ENCODE results near the gene AKT3. TPM values are rescaled to one million over a fixed set of nuclear protein-coding genes. Genes with fewer than 3 reads are reported as not detected.
"Not testable (repeated sequence)": the region's sequence is repeated elsewhere in the genome, so short reads cannot be mapped to it uniquely, and the experiment has no call there.

The AKT3 gene
- total RNA-seq = 55.8 TPM
- long read RNA-seq, partial matches to known transcripts = 0 of 11 reads
- long read RNA-seq, other reads (novel, unspliced or antisense) = 11 of 11 reads

- no peak for DNase-seq (ENCODE audit: low spot score)
These were observed at the start of gene AKT3 for GRCh38 chr1:243850202-243850451. Gene AKT3, minus strand, starts transcription at chr1:243850243. Its CDS starts 7,073 bp downstream, at chr1:243843170.

GRCh38 chr1:243898278-243898677, 48.2 kb upstream of the AKT3 start:
- DNase-seq (ENCODE audit: low spot score) = no peak

- DNase-seq (ENCODE audit: low spot score) = no peak
These were observed 46.3 kb upstream of the AKT3 start for GRCh38 chr1:243896313-243896712.

DNA sequence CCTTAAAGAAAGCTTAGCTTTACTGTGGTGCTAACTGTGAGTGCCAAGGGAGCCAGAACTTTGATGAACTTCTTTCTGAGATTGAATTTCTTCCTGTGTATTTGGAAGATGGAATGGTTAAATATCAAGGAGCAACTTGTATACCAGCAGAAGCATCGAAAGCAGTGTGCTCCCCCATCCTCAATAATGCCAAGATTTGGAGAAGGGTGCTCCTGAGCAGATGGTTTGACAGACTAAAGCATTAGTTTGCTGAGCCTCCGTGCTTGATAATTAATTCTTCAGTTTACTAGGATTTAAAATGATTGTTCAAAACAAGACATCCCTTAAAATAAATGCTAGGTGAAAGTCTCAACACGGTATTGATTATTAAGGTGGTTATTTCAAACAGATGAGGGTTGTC, 42.4 kb upstream of the AKT3 start:
- no peak for DNase-seq (ENCODE audit: low spot score)

GRCh38 chr1:243890576-243890975, 40.5 kb upstream of the AKT3 start:
- no peak for DNase-seq (ENCODE audit: low spot score)

GRCh38 chr1:243885806-243886205, 35.8 kb upstream of the AKT3 start:
- DNase-seq (ENCODE audit: low spot score) = no peak

GRCh38 chr1:243884603-243885002, 34.6 kb upstream of the AKT3 start:
- no peak for DNase-seq (ENCODE audit: low spot score)

DNA sequence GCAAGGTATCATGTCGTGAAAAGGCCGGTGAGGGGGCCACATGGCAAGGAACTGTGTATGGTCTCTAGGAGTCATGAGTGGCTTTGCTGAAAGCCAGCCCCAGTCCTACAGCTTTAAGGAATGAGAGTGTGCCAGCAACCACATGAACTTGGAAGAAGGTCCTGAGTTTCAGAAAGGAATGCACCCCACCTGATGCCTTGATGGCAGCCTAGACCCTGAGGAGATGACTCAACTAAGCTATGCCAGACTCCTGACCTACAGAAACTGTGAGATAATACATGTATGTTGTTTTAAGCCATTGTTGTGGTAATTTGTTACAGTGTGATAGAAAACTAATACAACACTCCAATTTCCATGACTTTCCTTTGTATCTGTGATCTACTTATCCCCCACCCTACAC, 33.5 kb upstream of the AKT3 start:
- DNase-seq (ENCODE audit: low spot score) = no peak

DNA sequence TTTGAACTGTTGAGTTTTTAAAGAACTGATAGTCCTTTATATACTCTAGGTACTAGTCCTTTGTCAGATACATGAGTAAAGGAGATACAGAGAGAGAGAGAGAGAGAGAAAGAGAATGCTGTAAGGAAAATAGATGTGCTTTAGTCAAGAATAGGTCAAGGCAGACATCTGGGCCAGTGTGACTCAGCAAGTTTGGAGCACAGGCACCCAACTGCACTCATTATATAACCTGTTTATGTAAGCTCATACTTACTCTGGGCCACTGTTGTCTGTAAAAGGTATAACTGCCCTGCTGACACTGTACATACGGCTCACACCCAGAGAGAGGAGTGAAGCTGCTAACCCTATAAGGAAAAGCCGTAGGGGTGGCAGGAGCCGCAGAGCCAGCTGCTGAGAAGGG, 32.2 kb upstream of the AKT3 start:
- no peak for DNase-seq (ENCODE audit: low spot score)

GRCh38 chr1:243877058-243877457, 27.0 kb upstream of the AKT3 start:
- DNase-seq (ENCODE audit: low spot score) = not testable (repeated sequence)

GRCh38 chr1:243855616-243856318, 5.7 kb upstream of the AKT3 start:
- no peak for DNase-seq (ENCODE audit: low spot score)

- DNase-seq (ENCODE audit: low spot score) = no peak
These were observed 1.7 kb upstream of the AKT3 start for GRCh38 chr1:243851765-243852164.

DNA sequence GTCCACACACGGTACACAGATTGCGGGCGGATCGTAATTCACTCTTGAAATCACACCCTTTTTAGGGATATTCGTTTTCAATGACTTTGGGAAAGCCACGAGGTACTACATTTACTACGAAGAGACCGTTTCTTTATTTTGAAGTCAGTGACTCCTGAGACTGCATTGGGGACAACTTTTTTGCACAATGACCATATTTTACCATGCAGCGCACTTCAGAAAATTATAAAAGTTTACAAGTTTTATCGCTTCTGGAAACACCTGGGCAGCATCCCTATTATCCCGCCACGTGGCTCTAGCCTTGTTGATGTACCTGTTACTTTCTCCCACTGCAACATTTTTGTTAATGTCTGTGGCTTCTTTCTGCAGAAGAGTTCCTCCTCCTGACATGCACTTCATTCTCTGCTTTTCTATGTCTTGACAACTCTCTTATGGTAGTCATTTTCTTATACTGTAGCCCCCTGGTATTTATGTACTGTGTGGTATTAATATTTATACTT, 1.3 kb upstream of the AKT3 start:
- DNase-seq (ENCODE audit: low spot score) = no peak

DNA sequence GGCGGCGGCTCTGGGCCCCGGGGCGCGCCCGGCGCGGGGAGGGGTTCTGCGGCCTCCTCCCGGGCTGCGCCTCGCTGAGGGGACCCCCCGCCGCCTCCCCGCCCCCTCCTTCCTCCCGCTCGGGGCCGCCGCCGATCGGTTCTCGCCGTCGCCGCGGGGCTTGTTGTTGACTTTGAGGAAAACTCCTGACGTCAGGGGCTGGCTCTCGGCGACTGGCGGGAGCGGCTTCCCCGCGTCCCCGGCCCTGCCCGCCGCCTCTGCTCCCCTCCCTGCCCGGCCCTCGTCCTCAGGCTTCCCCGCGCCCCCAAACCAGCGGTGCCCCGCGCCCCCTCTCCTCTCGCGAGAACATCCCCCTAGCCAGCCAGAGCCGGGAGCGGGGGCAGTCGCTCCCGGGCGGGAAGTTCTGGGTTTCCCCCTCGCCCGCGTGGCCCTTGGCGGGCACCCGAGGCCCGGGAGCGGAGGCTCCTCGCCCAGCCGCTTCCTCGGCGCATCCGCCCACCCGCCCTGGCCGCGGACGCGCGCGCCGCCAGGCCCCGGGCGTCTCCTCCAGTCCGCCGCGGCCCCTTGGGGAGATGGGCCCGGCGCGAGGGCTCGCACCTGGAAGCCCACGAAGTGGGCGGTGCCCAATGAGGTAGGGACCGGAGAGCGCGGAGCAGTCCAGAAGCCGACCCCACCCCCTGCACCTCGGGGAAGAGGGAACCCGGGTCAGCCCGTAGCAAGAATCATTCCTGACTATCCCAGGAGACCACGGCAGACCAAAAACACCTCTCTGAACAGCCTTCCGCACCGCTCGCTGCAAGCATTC, 611 bp upstream of the AKT3 start:
- peak; percentile 91 for DNase-seq (ENCODE audit: low spot score)

DNA sequence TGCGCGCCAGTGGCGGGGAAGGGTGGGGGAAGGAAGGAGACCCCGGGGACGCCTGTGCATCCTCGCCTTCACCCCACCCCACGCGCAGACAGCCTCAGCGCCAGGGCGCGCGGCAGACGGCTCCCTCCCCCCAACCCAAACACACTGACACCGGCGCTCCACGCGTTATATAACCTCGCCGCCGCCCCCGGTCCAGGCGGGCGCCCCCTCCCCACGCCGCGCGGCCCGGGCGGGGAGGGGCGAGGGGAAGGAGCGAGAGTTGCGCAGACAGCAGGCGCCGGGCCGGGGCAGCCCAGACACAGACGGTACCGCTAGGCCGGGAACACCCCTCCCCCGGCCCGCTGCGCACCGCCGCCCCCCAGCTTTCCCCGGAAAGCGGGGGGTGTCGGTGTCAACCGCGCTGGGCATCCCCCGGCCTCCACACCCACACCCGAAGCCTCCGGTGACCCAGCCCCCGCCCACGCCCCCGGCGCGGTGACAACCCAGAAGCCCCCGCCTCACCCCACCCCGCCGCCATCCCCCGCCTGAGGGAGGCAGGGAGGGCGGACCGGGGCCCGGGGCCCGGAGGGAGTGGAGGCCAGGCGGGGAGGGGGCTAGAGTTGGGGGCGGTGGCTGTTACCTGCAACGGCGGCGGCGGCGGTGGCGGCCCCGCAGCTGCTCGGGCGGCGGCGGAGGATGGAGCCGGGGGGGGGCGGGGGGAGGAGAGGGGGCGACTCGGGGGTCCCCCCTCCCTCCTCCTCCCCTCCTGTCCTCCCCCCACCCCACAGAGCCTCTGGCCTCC, 432 bp downstream of the AKT3 start:
- DNase-seq (ENCODE audit: low spot score) = no peak

DNA sequence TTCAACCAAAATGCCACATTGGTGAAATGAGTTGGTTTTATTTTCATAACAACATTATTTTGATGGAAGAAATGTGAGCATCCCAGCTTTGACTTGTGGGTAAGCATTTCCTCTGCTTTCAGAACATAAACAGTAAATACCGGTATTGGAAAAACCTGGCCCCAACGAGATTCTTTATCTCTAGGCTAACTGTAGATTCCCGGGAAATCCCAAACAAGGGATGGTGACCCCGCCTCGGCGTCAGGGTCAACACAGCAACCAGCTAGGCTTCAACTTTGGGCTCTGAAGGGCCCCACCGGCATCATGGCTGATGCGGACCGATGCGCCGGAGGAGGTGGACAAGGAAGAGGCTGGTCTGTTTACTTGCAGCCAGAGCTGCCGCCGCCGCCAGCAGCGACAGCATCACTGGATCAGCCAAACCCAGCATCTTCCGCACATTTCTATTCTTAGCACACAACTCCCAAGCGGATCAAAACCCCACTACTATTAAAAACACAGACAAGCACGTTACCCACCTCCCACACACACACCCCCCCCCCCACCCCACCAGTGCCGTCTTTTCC, 1.1 kb downstream of the AKT3 start:
- DNase-seq (ENCODE audit: low spot score) = no peak

DNA sequence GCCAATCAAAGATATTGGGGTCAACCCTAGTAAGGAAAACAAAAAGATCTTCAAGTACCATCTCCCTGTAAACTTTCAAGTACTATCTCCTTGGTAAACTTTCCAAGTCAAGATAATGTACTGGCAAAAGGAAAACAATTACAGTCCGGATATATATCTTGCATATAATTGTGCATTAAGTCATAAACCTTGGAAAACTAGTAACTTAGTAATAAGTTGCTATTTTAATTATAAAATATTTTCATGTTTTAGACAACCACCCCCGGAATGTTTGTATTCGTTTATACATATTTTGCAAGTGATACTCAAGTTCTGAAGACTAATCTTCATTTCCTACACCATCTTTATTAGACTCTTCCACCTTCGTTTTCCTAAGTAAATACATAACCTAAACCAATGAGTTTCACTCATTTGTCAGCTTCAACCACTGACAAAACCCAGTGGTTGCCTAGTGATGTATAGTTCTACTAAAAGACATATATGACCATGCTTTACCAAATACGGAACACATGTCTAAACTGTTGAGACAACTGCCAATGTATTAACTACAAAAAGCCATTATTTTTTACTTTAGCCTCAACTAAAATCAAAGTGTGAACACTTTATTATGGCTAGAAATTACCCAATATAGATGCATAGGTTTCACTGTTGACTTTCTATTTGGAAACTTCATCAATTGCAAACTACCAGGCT, 1.7 kb downstream of the AKT3 start:
- DNase-seq (ENCODE audit: low spot score) = no peak

GRCh38 chr1:243846761-243847160, 3.3 kb downstream of the AKT3 start:
- DNase-seq (ENCODE audit: low spot score) = no peak

DNA sequence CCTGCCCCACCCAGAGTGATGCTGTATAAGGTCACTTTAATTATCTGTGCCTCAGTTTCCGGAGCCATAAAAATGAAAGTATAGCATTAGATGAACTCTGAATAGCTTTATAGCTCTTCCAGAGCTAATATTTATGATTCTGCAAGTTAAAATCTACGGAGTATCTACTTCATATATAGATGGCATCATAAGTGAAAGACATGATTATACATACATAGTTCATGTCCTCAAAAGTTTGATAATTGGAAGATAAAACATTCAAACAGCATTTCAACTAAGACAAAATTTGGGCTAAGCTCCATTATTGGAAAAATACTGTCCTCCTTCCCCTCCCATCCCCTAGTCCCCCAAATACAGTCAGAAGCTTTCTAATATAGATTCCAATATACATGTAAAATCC, 4.2 kb downstream of the AKT3 start:
- no peak for DNase-seq (ENCODE audit: low spot score)

GRCh38 chr1:243844186-243844585, 5.9 kb downstream of the AKT3 start:
- no peak for DNase-seq (ENCODE audit: low spot score)

GRCh38 chr1:243842978-243843511, 7.0 kb downstream of the AKT3 start:
- no peak for DNase-seq (ENCODE audit: low spot score)

All from mesenteric fat pad (tissue), 1 donor.